Neural progenitor cell (in vitro differentiated cells): ENCODE results near the gene OCEL1. TPM values are rescaled to one million over a fixed set of nuclear protein-coding genes. Genes with fewer than 3 reads are reported as not detected.

ENCODE experiments used
- DNase-seq: peaks from one replicate; pipeline ENCODE4 v3.0.0-alpha.2; 2016; ENCODE audit warnings: low spot score
- H2AFZ ChIP-seq: fragments of 200-600 bp; sonication (generic); replicated peaks from 2 replicates; pipeline ENCODE4 v1.6.1; 2016; ENCODE audit warnings: antibody characterized with exemption
- H3F3A ChIP-seq: fragments of 200-600 bp; sonication (generic); 2 replicates; pipeline ENCODE4 v1.6.1; 2016; ENCODE audit warnings: antibody characterized with exemption, low read depth
- H3K27ac ChIP-seq: fragments of 200-600 bp; sonication (generic); 2 replicates; pipeline ENCODE4 v1.5.1; 2016; ENCODE audit warnings: mild to moderate bottlenecking
- H3K27me3 ChIP-seq: fragments of 200-600 bp; sonication (generic); 2 replicates; pipeline ENCODE4 v1.6.1; 2016; ENCODE audit warnings: mild to moderate bottlenecking, moderate library complexity
- H3K36me3 ChIP-seq: fragments of 200-600 bp; sonication (generic); 2 replicates; pipeline ENCODE4 v1.5.1; 2016
- H3K4me1 ChIP-seq: fragments of 200-600 bp; sonication (generic); 2 replicates; pipeline ENCODE4 v1.6.1; 2016; ENCODE audit warnings: mixed run types
- H3K4me2 ChIP-seq: fragments of 200-600 bp; sonication (generic); 2 replicates; pipeline ENCODE4 v1.6.1; 2016
- H3K4me3 ChIP-seq: fragments of 200-600 bp; sonication (generic); 2 replicates; pipeline ENCODE4 v1.5.1; 2016
- H3K79me2 ChIP-seq: fragments of 200-600 bp; sonication (generic); 2 replicates; pipeline ENCODE4 v1.6.1; 2016; ENCODE audit warnings: low read depth
- H3K9ac ChIP-seq: fragments of 200-600 bp; sonication (generic); 2 replicates; pipeline ENCODE4 v1.6.1; 2016
- H3K9me3 ChIP-seq: fragments of 200-600 bp; sonication (generic); 2 replicates; pipeline ENCODE4 v1.5.1; 2016; ENCODE audit warnings: low read depth
- H4K20me1 ChIP-seq: fragments of 200-600 bp; sonication (generic); 2 replicates; pipeline ENCODE4 v1.6.1; 2016; ENCODE audit warnings: low read depth
- H3K27ac Mint-ChIP-seq: 3 replicates; pipeline ENCODE4 v1.8.0; 2021; ENCODE audit warnings: mixed read lengths
- H3K27me3 Mint-ChIP-seq: 2 replicates; pipeline ENCODE4 v1.8.0; 2022; ENCODE audit warnings: low read depth, mild to moderate bottlenecking, inconsistent platforms, moderate library complexity, mixed read lengths; ENCODE audit not compliant: insufficient read depth
- H3K36me3 Mint-ChIP-seq: 3 replicates; pipeline ENCODE4 v1.8.0; 2021; ENCODE audit warnings: mixed read lengths
- H3K4me1 Mint-ChIP-seq: 3 replicates; pipeline ENCODE4 v1.8.0; 2021; ENCODE audit warnings: mixed read lengths
- H3K4me3 Mint-ChIP-seq: 3 replicates; pipeline ENCODE4 v1.8.0; 2021; ENCODE audit warnings: mild to moderate bottlenecking, moderate library complexity, mixed read lengths
- H3K9me3 Mint-ChIP-seq: 3 replicates; pipeline ENCODE4 v1.8.0; 2020; ENCODE audit warnings: mixed read lengths
- EZH2 ChIP-seq: fragments of 200-600 bp; sonication (generic); IDR thresholded peaks from 2 replicates; pipeline ENCODE4 v1.6.1; 2017; ENCODE audit warnings: antibody characterized with exemption, mild to moderate bottlenecking, moderate library complexity
- EZH2phosphoT487 ChIP-seq: fragments of 200-600 bp; sonication (generic); IDR thresholded peaks from 2 replicates; pipeline ENCODE4 v1.6.1; 2017; ENCODE audit warnings: antibody characterized with exemption
- total RNA-seq: library from RNA; depleted of rRNA; stranded (reverse); fragments of >200 nt; gene quantifications from 2 replicates; pipeline ENCODE4 v1.2.3, GENCODE V29; 2015; ENCODE audit warnings: low replicate concordance
- TF ChIP-seq, protein P1 (sequence below): fragments of 200-600 bp; sonication (generic); IDR thresholded peaks from 2 replicates; pipeline ENCODE4 v1.5.1; 2017; ENCODE audit warnings: antibody characterized with exemption, mild to moderate bottlenecking

Gene OCEL1
- total RNA-seq, 1 donor from 2014 or later, result 4.6 TPM

DNA sequence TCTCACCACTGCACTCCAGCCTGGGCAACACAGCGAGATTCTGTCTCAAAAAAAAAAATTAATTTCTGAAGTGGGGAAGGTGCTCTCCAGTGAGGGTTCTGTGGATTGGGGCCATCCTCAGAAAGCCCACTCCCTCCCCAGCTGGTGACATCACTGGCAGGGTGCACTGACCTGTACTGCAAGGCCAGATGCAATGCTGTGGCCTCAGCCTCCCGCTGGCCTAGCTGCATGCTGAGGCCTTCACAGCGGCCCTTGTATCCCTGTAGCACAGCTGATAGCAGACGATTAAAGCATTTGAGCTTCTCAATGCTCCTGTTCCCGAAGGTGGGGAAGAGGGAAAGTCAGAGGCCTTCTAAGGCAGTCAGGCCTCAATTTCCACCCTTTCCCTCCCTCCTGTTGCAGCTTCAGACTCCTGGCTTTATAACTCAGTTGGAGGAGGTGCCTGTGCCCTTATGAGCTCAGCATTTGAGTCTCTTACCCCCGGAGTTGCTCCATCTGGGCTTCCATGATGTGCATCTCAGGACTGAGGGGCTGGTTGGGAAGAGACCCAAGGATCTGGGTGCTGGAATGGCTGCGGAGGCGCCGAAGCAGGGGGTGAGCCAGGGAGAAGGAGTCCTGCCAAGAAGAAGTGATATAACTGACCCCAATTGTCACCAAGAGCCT is 33.2 kb downstream of the OCEL1 start:
- Histone ChIP-seq H2AFZ (no peak overlapping the region), H3K4me2 (no peak overlapping the region), H3K4me1 (no peaks in the 10 kb centered on the region), H3K36me3 (no peaks in the 10 kb centered on the region), H3K4me3 (no peak overlapping the region), H3K79me2 (no peaks in the 10 kb centered on the region), H3K9ac (no peak overlapping the region), H3K27me3 (no peaks in the 10 kb centered on the region), H3F3A (no peaks in the 10 kb centered on the region), H3K27ac (no peak overlapping the region), H4K20me1 (no peaks in the 10 kb centered on the region), H3K9me3 (no peaks in the 10 kb centered on the region)
- H3K9me3 Mint-ChIP-seq, result no peaks in the 10 kb centered on the region
- DNase-seq, result no peak
- no peak overlapping the region for H3K27ac Mint-ChIP-seq
- H3K4me3 Mint-ChIP-seq, result no peak overlapping the region
- peaks cover 10% of the 10 kb centered on the region for H3K27me3 Mint-ChIP-seq
- H3K4me1 Mint-ChIP-seq, result peaks cover 16% of the 10 kb centered on the region
- H3K36me3 Mint-ChIP-seq, result no peaks in the 10 kb centered on the region
- no peak for TF ChIP-seq EZH2phosphoT487
- no peak for TF ChIP-seq EZH2
- TF ChIP-seq, protein P1, sequence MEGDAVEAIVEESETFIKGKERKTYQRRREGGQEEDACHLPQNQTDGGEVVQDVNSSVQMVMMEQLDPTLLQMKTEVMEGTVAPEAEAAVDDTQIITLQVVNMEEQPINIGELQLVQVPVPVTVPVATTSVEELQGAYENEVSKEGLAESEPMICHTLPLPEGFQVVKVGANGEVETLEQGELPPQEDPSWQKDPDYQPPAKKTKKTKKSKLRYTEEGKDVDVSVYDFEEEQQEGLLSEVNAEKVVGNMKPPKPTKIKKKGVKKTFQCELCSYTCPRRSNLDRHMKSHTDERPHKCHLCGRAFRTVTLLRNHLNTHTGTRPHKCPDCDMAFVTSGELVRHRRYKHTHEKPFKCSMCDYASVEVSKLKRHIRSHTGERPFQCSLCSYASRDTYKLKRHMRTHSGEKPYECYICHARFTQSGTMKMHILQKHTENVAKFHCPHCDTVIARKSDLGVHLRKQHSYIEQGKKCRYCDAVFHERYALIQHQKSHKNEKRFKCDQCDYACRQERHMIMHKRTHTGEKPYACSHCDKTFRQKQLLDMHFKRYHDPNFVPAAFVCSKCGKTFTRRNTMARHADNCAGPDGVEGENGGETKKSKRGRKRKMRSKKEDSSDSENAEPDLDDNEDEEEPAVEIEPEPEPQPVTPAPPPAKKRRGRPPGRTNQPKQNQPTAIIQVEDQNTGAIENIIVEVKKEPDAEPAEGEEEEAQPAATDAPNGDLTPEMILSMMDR, result no peak

DNA sequence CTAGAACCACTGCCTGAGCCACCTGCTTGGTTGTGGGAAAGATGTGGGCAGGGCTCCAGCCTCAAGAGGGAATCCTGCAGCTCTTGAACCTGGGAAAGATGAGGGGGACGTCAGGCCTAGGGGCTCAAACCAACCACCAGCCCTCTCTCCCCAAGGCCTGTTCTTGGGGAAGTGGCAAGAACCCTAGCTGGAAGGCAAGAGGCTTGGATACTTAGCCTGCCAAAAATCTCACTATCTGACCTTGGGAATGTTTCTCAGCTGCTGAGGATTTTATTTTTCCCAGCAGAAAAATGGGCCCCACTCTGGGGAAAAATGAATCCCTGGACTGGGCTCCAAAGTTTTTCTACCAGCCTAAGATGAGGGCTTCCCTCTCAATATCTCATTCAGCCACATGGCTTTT is 33.9 kb downstream of the OCEL1 start:
- H3K36me3 Mint-ChIP-seq, result no peaks in the 10 kb centered on the region
- Histone ChIP-seq H3K36me3 (no peaks in the 10 kb centered on the region), H3K4me2 (no peak overlapping the region), H3K79me2 (no peaks in the 10 kb centered on the region), H3F3A (peaks cover 2% of the 10 kb centered on the region), H3K9me3 (no peaks in the 10 kb centered on the region), H2AFZ (no peak overlapping the region), H3K9ac (no peak overlapping the region), H3K4me3 (no peak overlapping the region), H3K27me3 (no peaks in the 10 kb centered on the region), H4K20me1 (no peaks in the 10 kb centered on the region), H3K27ac (no peak overlapping the region), H3K4me1 (no peaks in the 10 kb centered on the region)
- no peak for TF ChIP-seq EZH2
- TF ChIP-seq, protein P1, result no peak
- TF ChIP-seq EZH2phosphoT487, result no peak
- H3K4me1 Mint-ChIP-seq, result peaks cover 18% of the 10 kb centered on the region
- no peaks in the 10 kb centered on the region for H3K9me3 Mint-ChIP-seq
- peaks cover 12% of the 10 kb centered on the region for H3K27me3 Mint-ChIP-seq
- no peak overlapping the region for H3K27ac Mint-ChIP-seq
- no peak for DNase-seq
- H3K4me3 Mint-ChIP-seq, result no peak overlapping the region

DNA sequence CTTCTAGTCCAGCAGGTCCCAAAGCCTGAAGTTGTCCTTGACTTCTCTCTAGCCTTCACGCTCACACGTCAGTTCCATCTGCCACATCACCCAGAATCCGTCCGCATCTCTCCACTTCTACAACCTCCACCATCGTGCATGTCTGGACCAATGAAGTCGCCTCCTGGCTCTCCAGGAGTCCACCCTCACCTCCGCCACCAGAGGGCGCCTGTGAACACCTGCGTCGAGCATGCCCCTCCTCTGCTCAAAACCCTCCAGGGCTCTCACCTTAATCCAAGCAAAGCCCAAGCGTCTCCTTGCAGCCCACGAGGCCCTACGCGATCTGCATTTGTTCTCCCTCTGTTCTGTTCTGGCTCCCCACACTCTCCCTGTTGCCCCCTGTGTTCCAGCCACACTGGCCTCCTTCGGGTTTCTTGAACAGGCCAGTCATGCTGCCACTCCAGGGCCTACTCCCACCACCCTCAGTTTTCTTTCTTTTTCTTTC is 34.9 kb downstream of the OCEL1 start:
- peak overlapping the region; percentile 13 for H2AFZ ChIP-seq

More for the DNA sequence above, 34.9 kb downstream of the OCEL1 start:
- Histone ChIP-seq H3K79me2 (no peaks in the 10 kb centered on the region), H3K9me3 (no peaks in the 10 kb centered on the region), H3K27me3 (no peaks in the 10 kb centered on the region), H3K4me1 (no peaks in the 10 kb centered on the region), H4K20me1 (no peaks in the 10 kb centered on the region), H3K4me3 (no peak overlapping the region), H3F3A (peaks cover 9% of the 10 kb centered on the region), H3K36me3 (no peaks in the 10 kb centered on the region), H3K9ac (no peak overlapping the region), H3K27ac (no peak overlapping the region), H3K4me2 (no peak overlapping the region)
- peaks cover 12% of the 10 kb centered on the region for H3K27me3 Mint-ChIP-seq
- no peak for TF ChIP-seq EZH2
- TF ChIP-seq EZH2phosphoT487, result no peak
- TF ChIP-seq, protein P1, result peak; percentile 90
- peak; percentile 89 for DNase-seq
- no peaks in the 10 kb centered on the region for H3K9me3 Mint-ChIP-seq
- H3K4me3 Mint-ChIP-seq, result peak overlapping the region; percentile 0
- no peak overlapping the region for H3K27ac Mint-ChIP-seq
- no peaks in the 10 kb centered on the region for H3K36me3 Mint-ChIP-seq
- H3K4me1 Mint-ChIP-seq, result peaks cover 18% of the 10 kb centered on the region
